Keratinocyte (primary cell): ENCODE results near the gene PAAF1. TPM values are rescaled to one million over a fixed set of nuclear protein-coding genes. Genes with fewer than 3 reads are reported as not detected.

Source experiments
- DNase-seq: peaks from one replicate; pipeline ENCODE4 v3.0.0-alpha.2; 2011; ENCODE audit warnings: low read depth, missing footprints, low spot score
- FAIRE-seq: peaks from 2 replicates; lab custom pipeline; 2011; peaks lifted over from hg19 to GRCh38; lab: Jason Lieb, UNC
- H2AFZ ChIP-seq: 2 replicates; pipeline ENCODE4 v1.6.0; 2012; ENCODE audit warnings: low read length, control low read depth, inconsistent platforms; ENCODE audit not compliant: control insufficient read depth
- H3K27ac ChIP-seq: 2 replicates; pipeline ENCODE4 v1.5.1; 2011; ENCODE audit warnings: low read length; ENCODE audit not compliant: control insufficient read depth, insufficient read depth
- H3K27me3 ChIP-seq: 3 replicates; pipeline ENCODE4 v1.6.0; 2011; ENCODE audit warnings: low read length; ENCODE audit not compliant: control insufficient read depth, insufficient read depth; ENCODE audit errors: extremely low read depth
- H3K36me3 ChIP-seq, 2 experiments: 2 replicates in 1 of 2; 3 replicates in 1 of 2; pipeline ENCODE4 v1.5.1; 2011; ENCODE audit warnings: low read length in 2 of 2, mild to moderate bottlenecking in 1 of 2; ENCODE audit not compliant: control insufficient read depth in 2 of 2, insufficient read depth in 2 of 2; ENCODE audit errors: extremely low read depth in 1 of 2
- H3K4me1 ChIP-seq: 3 replicates; pipeline ENCODE4 v1.5.1; 2011; ENCODE audit warnings: low read length; ENCODE audit not compliant: control insufficient read depth, insufficient read depth; ENCODE audit errors: extremely low read depth
- H3K4me2 ChIP-seq: 3 replicates; pipeline ENCODE4 v1.6.0; 2011; ENCODE audit warnings: low read depth, low read length; ENCODE audit not compliant: control insufficient read depth, insufficient read depth; ENCODE audit errors: extremely low read depth
- H3K4me3 ChIP-seq, 3 experiments: fragments of 200-600 bp in 1 of 3; sonication (generic) in 1 of 3; 2 replicates in 2 of 3; 3 replicates in 1 of 3; pipeline ENCODE4 v1.5.1; 2011 to 2016; ENCODE audit warnings: low read length in 3 of 3, mild to moderate bottlenecking in 3 of 3, control low read depth in 2 of 3, inconsistent platforms in 1 of 3, low read depth in 1 of 3, mixed read lengths in 1 of 3, mixed run types in 1 of 3, moderate library complexity in 1 of 3; ENCODE audit not compliant: control insufficient read depth in 2 of 3, insufficient read depth in 2 of 3; ENCODE audit errors: extremely low read depth in 1 of 3
- H3K79me2 ChIP-seq: 2 replicates; pipeline ENCODE4 v1.6.0; 2012; ENCODE audit warnings: low read length; ENCODE audit not compliant: control insufficient read depth, insufficient read depth
- H3K9ac ChIP-seq: 3 replicates; pipeline ENCODE4 v1.6.0; 2011; ENCODE audit warnings: low read length; ENCODE audit not compliant: control insufficient read depth, insufficient read depth; ENCODE audit errors: extremely low read depth
- H3K9me1 ChIP-seq: 3 replicates; pipeline ENCODE4 v1.6.0; 2011; ENCODE audit warnings: low read length; ENCODE audit not compliant: control insufficient read depth, insufficient read depth; ENCODE audit errors: extremely low read depth
- H3K9me3 ChIP-seq: 2 replicates; pipeline ENCODE4 v1.5.1; 2012; ENCODE audit warnings: low read depth, low read length; ENCODE audit not compliant: control insufficient read depth
- H4K20me1 ChIP-seq: 3 replicates; pipeline ENCODE4 v1.6.0; 2011; ENCODE audit warnings: low read length; ENCODE audit not compliant: control insufficient read depth, insufficient read depth; ENCODE audit errors: extremely low read depth
- EZH2 ChIP-seq: IDR thresholded peaks from one replicate; pipeline ENCODE4 v1.6.1; 2012; ENCODE audit warnings: inconsistent platforms, mild to moderate bottlenecking, low read length, moderate library complexity
- dilution Hi-C: fragments of 300-500 bp; cut with MboI; formaldehyde crosslinking; loops from one replicate; pipeline ENCODE4 v1.7.0; 2020; ENCODE audit warnings: low sequenced_read_pairs; ENCODE audit not compliant: extremely low pct_ligation_motif_present
- polyA plus RNA-seq, 5 experiments: library from polyadenylated mRNA; depleted of rRNA in 3 of 5; stranded (reverse) in 3 of 5; stranded (forward) in 1 of 5; unstranded in 1 of 5; fragments of >200 nt; gene quantifications; 1 replicate in 1 of 5; 2 replicates in 3 of 5; 3 replicates in 1 of 5; pipeline versions ENCODE4 v1.2.1 to v1.2.3, GENCODE V29; 2011 to 2012; ENCODE audit warnings: missing spikeins in 2 of 5, low read depth in 1 of 5, low replicate concordance in 1 of 5
- TF ChIP-seq, protein P1 (sequence below), 3 experiments: IDR thresholded peaks in 1 of 3; conservative IDR thresholded peaks in 1 of 3; optimal IDR thresholded peaks in 1 of 3; 2 replicates in 2 of 3; 3 replicates in 1 of 3; pipeline versions ENCODE3 to v1.5.1; 2011; ENCODE audit warnings: low read length in 3 of 3, mild to moderate bottlenecking in 3 of 3, moderate library complexity in 2 of 3, control low read depth in 1 of 3, inconsistent platforms in 1 of 3; ENCODE audit not compliant: insufficient read depth in 2 of 3; ENCODE audit errors: extremely low read depth in 1 of 3

Gene PAAF1
- polyA plus RNA-seq, 1 donor (not counting 4 experiments of a cell fraction or from before 2014, with no cell fraction given): 19.1 TPM

DNA sequence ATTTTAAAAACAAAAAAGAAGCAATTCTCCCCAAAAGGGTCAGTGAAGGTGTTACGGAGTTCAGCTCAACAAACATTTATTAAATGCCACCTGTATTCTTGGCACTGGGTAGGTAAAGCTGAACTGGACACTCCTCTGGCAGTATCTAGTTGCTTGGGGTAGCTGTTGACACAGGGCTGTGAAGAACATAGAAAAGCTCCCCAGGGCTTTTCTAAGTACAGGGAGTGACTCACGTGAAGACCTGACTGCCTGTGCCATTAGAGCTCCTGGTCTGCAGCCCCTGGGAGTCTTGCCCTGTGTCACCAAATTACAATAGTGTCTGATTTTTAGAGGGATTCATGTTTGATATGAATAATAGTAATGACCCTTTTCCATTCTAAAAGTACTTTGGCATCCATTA lies 43.7 kb upstream of the PAAF1 start:
- no peaks in the 10 kb centered on the region for H3K27me3 ChIP-seq
- no peak overlapping the region for H3K4me3 ChIP-seq
- TF ChIP-seq, protein P1, sequence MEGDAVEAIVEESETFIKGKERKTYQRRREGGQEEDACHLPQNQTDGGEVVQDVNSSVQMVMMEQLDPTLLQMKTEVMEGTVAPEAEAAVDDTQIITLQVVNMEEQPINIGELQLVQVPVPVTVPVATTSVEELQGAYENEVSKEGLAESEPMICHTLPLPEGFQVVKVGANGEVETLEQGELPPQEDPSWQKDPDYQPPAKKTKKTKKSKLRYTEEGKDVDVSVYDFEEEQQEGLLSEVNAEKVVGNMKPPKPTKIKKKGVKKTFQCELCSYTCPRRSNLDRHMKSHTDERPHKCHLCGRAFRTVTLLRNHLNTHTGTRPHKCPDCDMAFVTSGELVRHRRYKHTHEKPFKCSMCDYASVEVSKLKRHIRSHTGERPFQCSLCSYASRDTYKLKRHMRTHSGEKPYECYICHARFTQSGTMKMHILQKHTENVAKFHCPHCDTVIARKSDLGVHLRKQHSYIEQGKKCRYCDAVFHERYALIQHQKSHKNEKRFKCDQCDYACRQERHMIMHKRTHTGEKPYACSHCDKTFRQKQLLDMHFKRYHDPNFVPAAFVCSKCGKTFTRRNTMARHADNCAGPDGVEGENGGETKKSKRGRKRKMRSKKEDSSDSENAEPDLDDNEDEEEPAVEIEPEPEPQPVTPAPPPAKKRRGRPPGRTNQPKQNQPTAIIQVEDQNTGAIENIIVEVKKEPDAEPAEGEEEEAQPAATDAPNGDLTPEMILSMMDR (optimal IDR thresholded peaks at IDR 0.05 in 1 of 3, IDR thresholded peaks at IDR 0.05 in 1 of 3, conservative IDR thresholded peaks at IDR 0.05 in 1 of 3; ENCODE audit: extremely low read depth in 1 of 3, insufficient read depth in 2 of 3, low read length in 3 of 3): no peak
- TF ChIP-seq EZH2: no peak
- no peak overlapping the region for H3K9ac ChIP-seq
- peaks cover 0 to 1% of the 10 kb centered on the region in 2 experiments for H3K36me3 ChIP-seq
- H3K9me3 ChIP-seq: no peaks in the 10 kb centered on the region
- no peak overlapping the region for H3K4me2 ChIP-seq
- DNase-seq (no peak), FAIRE-seq (no peak)
- no peaks in the 10 kb centered on the region for H3K79me2 ChIP-seq
- H3K27ac ChIP-seq: no peak overlapping the region
- no peaks in the 10 kb centered on the region for H3K9me1 ChIP-seq
- H4K20me1 ChIP-seq: no peaks in the 10 kb centered on the region
- H2AFZ ChIP-seq: no peak overlapping the region
- dilution Hi-C loops: no loop called here
- H3K4me1 ChIP-seq: no peaks in the 10 kb centered on the region

DNA sequence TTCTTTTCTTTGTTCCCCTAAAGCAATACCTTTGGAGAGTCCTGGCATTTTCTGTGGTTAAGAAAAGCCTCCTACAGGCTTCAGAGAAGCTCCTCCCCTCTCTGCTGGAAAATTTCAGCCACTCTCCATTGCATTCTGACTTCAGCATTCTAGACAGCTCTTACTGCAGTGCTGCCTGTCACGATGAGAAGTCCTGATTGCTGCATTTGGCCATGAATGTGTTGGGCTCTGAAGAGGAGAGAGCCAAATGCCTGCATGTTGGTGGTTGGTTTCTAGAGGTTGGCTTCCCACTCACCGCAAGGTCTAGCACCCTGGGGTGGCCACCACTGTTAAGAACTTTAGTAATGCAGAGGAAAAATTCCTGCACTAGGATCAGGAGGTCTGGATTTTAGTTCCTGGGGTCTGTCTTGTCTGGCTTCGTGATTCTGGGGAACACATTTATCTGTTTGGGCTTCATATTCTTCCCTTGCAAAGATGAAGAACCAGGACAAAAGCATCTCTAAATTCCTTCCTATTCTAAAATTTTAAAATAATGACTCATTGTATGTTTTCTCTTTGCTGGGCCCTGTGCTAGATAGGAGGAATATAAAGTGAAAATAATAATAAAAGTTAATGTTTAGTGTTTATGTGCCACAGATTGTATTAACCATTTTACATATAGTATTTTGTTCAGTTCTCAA lies 38.2 kb upstream of the PAAF1 start:
- H3K9me1 ChIP-seq: no peaks in the 10 kb centered on the region
- TF ChIP-seq, protein P1 (optimal IDR thresholded peaks at IDR 0.05 in 1 of 3, IDR thresholded peaks at IDR 0.05 in 1 of 3, conservative IDR thresholded peaks at IDR 0.05 in 1 of 3; ENCODE audit: extremely low read depth in 1 of 3, insufficient read depth in 2 of 3, low read length in 3 of 3): no peak
- TF ChIP-seq EZH2: no peak
- dilution Hi-C loops: no loop called here
- no peak overlapping the region for H3K27ac ChIP-seq
- no peaks in the 10 kb centered on the region for H4K20me1 ChIP-seq
- no peaks in the 10 kb centered on the region for H3K27me3 ChIP-seq
- DNase-seq: no peak
- H3K36me3 ChIP-seq: peaks cover 0 to 3% of the 10 kb centered on the region in 2 experiments
- FAIRE-seq: no peak
- no peaks in the 10 kb centered on the region for H3K9me3 ChIP-seq
- H3K79me2 ChIP-seq: no peaks in the 10 kb centered on the region
- H3K4me3 ChIP-seq: no peak overlapping the region
- no peak overlapping the region for H2AFZ ChIP-seq
- no peak overlapping the region for H3K9ac ChIP-seq
- no peaks in the 10 kb centered on the region for H3K4me1 ChIP-seq
- no peak overlapping the region for H3K4me2 ChIP-seq
